Left lung (tissue), 10 donors: ENCODE results near the gene DCTPP1. TPM values are rescaled to one million over a fixed set of nuclear protein-coding genes. Genes with fewer than 3 reads are reported as not detected.
"Not testable (repeated sequence)": the region's sequence is repeated elsewhere in the genome, so short reads cannot be mapped to it uniquely, and the experiment has no call there.

ENCODE experiments used
- ATAC-seq: fragments of 200-7000 bp; cut with Tn5 transposase; one replicate; pipeline ENCODE4 v1.9.1; 2020; ENCODE audit warnings: moderate library complexity
- DNase-seq, 4 donors: peaks; one replicate each; pipeline ENCODE4 v3.0.0-alpha.2; 2013 to 2020
- H3K27ac ChIP-seq, 2 donors: fragments of 200-600 bp; sonication (generic) in 1 of 2; one replicate each; pipeline versions ENCODE4 v1.5.0 to v1.8.0; 2020 to 2021
- H3K27me3 ChIP-seq, 2 donors: fragments of 200-600 bp; sonication (generic) in 1 of 2; one replicate each; pipeline versions ENCODE4 v1.5.0 to v1.8.0; 2020 to 2021
- H3K36me3 ChIP-seq, 2 donors: fragments of 200-600 bp; sonication (generic) in 1 of 2; one replicate each; pipeline versions ENCODE4 v1.5.0 to v1.8.0; 2020 to 2021
- H3K4me1 ChIP-seq, 2 donors: fragments of 200-600 bp; one replicate each; pipeline ENCODE4 v1.8.0; 2021
- H3K4me3 ChIP-seq, 2 donors: fragments of 200-600 bp; sonication (generic) in 1 of 2; one replicate each; pipeline versions ENCODE4 v1.5.0 to v1.8.0; 2020 to 2021; ENCODE audit warnings: mild to moderate bottlenecking in 1 of 2
- H3K9me3 ChIP-seq, 2 donors: fragments of 200-600 bp; sonication (generic) in 1 of 2; one replicate each; pipeline versions ENCODE4 v1.5.0 to v1.8.0; 2020 to 2021
- intact Hi-C, 2 donors: fragments of 100-400 bp; cut with DNase I; formaldehyde crosslinking; loops; one replicate each; pipeline versions ENCODE4 v1.11.2 to v1.14.2; 2022
- polyA plus RNA-seq, 6 donors: library from polyadenylated mRNA; unstranded; fragments of 120-200 nt; gene quantifications; one replicate each; pipeline ENCODE4 v1.2.1, GENCODE V29; 2013; ENCODE audit not compliant: insufficient read length in 6 of 6
- total RNA-seq, 2 donors: library from RNA; stranded (reverse); fragmentation: NEBNext Ultra II Directional; extraction: Animal tissue kit (Norgen Biotek cat#: 25700); gene quantifications; one replicate each; pipeline ENCODE4 v1.2.1, GENCODE V29; 2021
- TF ChIP-seq, protein P1 (sequence below), 2 donors: fragments of 200-600 bp; sonication (generic) in 1 of 2; IDR thresholded peaks; one replicate each; pipeline versions ENCODE4 v1.5.0 to v1.8.0; 2021; ENCODE audit warnings: antibody characterized with exemption in 2 of 2
- donor health status: DM: no; HTN: yes; CAD: no.
- donor health status: DM: no; HTN: no; CAD: no.

Gene DCTPP1
- total and polyA plus RNA-seq, 8 donors = 26.2 to 49.3 (median 37.0) TPM

- Histone ChIP-seq H3K4me1 (peaks cover 0 to 24% of the 10 kb centered on the region in 2 donors), H3K4me3 (no peak overlapping the region), H3K9me3 (no peaks in the 10 kb centered on the region), H3K36me3 (no peaks in the 10 kb centered on the region), H3K27me3 (no peaks in the 10 kb centered on the region), H3K27ac (no peak overlapping the region)
- ATAC-seq (no peak), DNase-seq (no peak)
- TF ChIP-seq, protein P1, sequence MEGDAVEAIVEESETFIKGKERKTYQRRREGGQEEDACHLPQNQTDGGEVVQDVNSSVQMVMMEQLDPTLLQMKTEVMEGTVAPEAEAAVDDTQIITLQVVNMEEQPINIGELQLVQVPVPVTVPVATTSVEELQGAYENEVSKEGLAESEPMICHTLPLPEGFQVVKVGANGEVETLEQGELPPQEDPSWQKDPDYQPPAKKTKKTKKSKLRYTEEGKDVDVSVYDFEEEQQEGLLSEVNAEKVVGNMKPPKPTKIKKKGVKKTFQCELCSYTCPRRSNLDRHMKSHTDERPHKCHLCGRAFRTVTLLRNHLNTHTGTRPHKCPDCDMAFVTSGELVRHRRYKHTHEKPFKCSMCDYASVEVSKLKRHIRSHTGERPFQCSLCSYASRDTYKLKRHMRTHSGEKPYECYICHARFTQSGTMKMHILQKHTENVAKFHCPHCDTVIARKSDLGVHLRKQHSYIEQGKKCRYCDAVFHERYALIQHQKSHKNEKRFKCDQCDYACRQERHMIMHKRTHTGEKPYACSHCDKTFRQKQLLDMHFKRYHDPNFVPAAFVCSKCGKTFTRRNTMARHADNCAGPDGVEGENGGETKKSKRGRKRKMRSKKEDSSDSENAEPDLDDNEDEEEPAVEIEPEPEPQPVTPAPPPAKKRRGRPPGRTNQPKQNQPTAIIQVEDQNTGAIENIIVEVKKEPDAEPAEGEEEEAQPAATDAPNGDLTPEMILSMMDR (IDR thresholded peaks at IDR 0.05) = no peak
- intact Hi-C loops = no loop called here
Measured at GRCh38 chr16:30457743-30458560, 28.1 kb upstream of the DCTPP1 start.

- no peak overlapping the region for H3K27ac ChIP-seq
- no peak for DNase-seq
- intact Hi-C loops = no loop called here
- H3K27me3 ChIP-seq = peaks cover 0 to under 1% of the 10 kb centered on the region in 2 donors
- peaks cover 0 to 24% of the 10 kb centered on the region in 2 donors for H3K4me1 ChIP-seq
- no peak overlapping the region for H3K4me3 ChIP-seq
- no peaks in the 10 kb centered on the region for H3K36me3 ChIP-seq
- TF ChIP-seq, protein P1 (IDR thresholded peaks at IDR 0.05) = no peak
- no peak for ATAC-seq
- no peaks in the 10 kb centered on the region for H3K9me3 ChIP-seq
Measured at GRCh38 chr16:30457256-30457655, 27.4 kb upstream of the DCTPP1 start.

GRCh38 chr16:30456302-30456701 lies 26.5 kb upstream of the DCTPP1 start:
- Histone ChIP-seq H3K9me3 (no peaks in the 10 kb centered on the region), H3K4me3 (no peak overlapping the region), H3K27me3 (peaks cover 0 to 3% of the 10 kb centered on the region in 2 donors), H3K4me1 (peaks cover 0 to 18% of the 10 kb centered on the region in 2 donors), H3K27ac (no peak overlapping the region), H3K36me3 (no peaks in the 10 kb centered on the region)
- intact Hi-C loops = no loop called here
- ATAC-seq (no peak), DNase-seq (no peak)
- TF ChIP-seq, protein P1 (IDR thresholded peaks at IDR 0.05) = no peak

GRCh38 chr16:30452709-30453580 lies 23.1 kb upstream of the DCTPP1 start:
- ATAC-seq, H3K4me1 ChIP-seq, H3K9me3 ChIP-seq, H3K4me3 ChIP-seq, H3K27me3 ChIP-seq, H3K36me3 ChIP-seq, intact Hi-C loops, H3K27ac ChIP-seq, DNase-seq: not testable (repeated sequence)

DNA sequence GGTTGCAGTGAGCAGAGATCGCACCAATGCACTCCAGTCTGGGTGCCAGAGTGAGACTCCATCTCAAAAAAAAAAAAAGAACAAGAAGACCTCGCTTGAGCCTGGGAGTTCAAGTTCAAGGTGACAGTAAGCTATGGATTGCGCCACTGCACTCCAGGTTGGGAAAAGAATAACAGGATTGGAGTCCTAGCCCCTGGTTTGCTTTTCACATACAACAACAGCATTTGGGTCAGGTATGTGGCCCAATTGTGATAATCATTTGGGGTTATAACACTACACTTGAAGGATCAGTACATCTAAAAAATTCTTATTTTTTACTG lies 19.2 kb upstream of the DCTPP1 start:
- H3K4me3 ChIP-seq = no peak overlapping the region
- intact Hi-C loops = no loop called here
- no peak overlapping the region for H3K27ac ChIP-seq
- TF ChIP-seq, protein P1 (IDR thresholded peaks at IDR 0.05) = no peak
- peaks cover 0 to 3% of the 10 kb centered on the region in 2 donors for H3K27me3 ChIP-seq
- no peaks in the 10 kb centered on the region for H3K36me3 ChIP-seq
- no peaks in the 10 kb centered on the region for H3K9me3 ChIP-seq
- ATAC-seq (no peak), DNase-seq (no peak)
- H3K4me1 ChIP-seq = peaks cover 7 to 21% of the 10 kb centered on the region in 2 donors
